Measurements from ENCODE around the gene CHCHD10. TPM values are rescaled to one million over a fixed set of nuclear protein-coding genes. Genes with fewer than 3 reads are reported as not detected.

The CHCHD10 gene
- total RNA-seq, 2 experiments from 2014 or later: 134 to 140 TPM

GRCh38 chr22:23764899-23765881 lies 2.6 kb downstream of the CHCHD10 start:
- H3K4me1 Mint-ChIP-seq (ENCODE audit: low read depth): peaks cover 53% of the 10 kb centered on the region
- DNase-seq (no peak), ATAC-seq (no peak)
- ChIA-PET CTCF (interaction anchor here (0.6 to 3.2 kb wide), 4 partner anchors 13 to 92 kb away, joined by 3 to 15 read pairs (median 4); partner anchors contain the start of gene SLC2A11), POLR2A (interaction anchor here (1.0 to 1.2 kb wide), 3 partner anchors 9 to 69 kb away, joined by 3 to 4 read pairs (median 3); partner anchors contain the start of gene ZNF70)
- no peaks in the 10 kb centered on the region for H3K27me3 Mint-ChIP-seq (ENCODE audit: low read depth)
- H3K36me3 Mint-ChIP-seq (ENCODE audit: low read depth): peaks cover 22% of the 10 kb centered on the region
- H3K27ac Mint-ChIP-seq: peak overlapping the region; percentile 55
- no peak overlapping the region for H3K4me3 Mint-ChIP-seq
- H3K9me3 Mint-ChIP-seq (ENCODE audit: insufficient read depth): no peaks in the 10 kb centered on the region

GRCh38 chr22:23763954-23764353 lies 3.8 kb downstream of the CHCHD10 start:
- no peaks in the 10 kb centered on the region for H3K9me3 Mint-ChIP-seq (ENCODE audit: insufficient read depth)
- no peaks in the 10 kb centered on the region for H3K27me3 Mint-ChIP-seq (ENCODE audit: low read depth)
- H3K4me1 Mint-ChIP-seq (ENCODE audit: low read depth): peaks cover 50% of the 10 kb centered on the region
- ChIA-PET POLR2A (interaction anchor here (0.9 to 1.5 kb wide), 6 partner anchors 12 to 130 kb away, joined by 3 to 7 read pairs (median 4); partner anchors contain the start of genes MIF, SMARCB1 and ZNF70), CTCF (interaction anchor here (1.0 kb wide), 1 partner anchor 13 kb away, joined by 5 read pairs; the partner anchor contains the start of gene ZNF70)
- H3K4me3 Mint-ChIP-seq: peak overlapping the region; percentile 57
- H3K36me3 Mint-ChIP-seq (ENCODE audit: low read depth): peaks cover 22% of the 10 kb centered on the region
- DNase-seq (no peak), ATAC-seq (no peak)
- peak overlapping the region; percentile 74 for H3K27ac Mint-ChIP-seq

- ChIA-PET CTCF (interaction anchor here (0.6 to 1.0 kb wide), 2 partner anchors 13 to 83 kb away, joined by 3 to 5 read pairs; partner anchors contain the start of gene ZNF70), POLR2A (interaction anchor here (0.6 to 1.5 kb wide), 7 partner anchors 12 to 186 kb away, joined by 3 to 7 read pairs (median 4); partner anchors contain the start of genes MIF, SMARCB1 and ZNF70)
- Mint-ChIP-seq H3K36me3 (ENCODE audit: low read depth) (peaks cover 22% of the 10 kb centered on the region), H3K9me3 (ENCODE audit: insufficient read depth) (no peaks in the 10 kb centered on the region), H3K4me1 (ENCODE audit: low read depth) (peaks cover 50% of the 10 kb centered on the region), H3K27me3 (ENCODE audit: low read depth) (no peaks in the 10 kb centered on the region), H3K4me3 (peak overlapping the region; percentile 57), H3K27ac (peak overlapping the region; percentile 74)
- DNase-seq (peak; percentile 68), ATAC-seq (peak; percentile 44)
Measured at GRCh38 chr22:23763579-23763945, 4.2 kb downstream of the CHCHD10 start.

- Mint-ChIP-seq H3K4me3 (peak within 1 kb of the TSS; percentile 57), H3K27ac (peak within 1 kb of the TSS; percentile 74), H3K4me1 (ENCODE audit: low read depth) (peaks cover 50% of the 10 kb centered on the region), H3K9me3 (ENCODE audit: insufficient read depth) (no peaks in the 10 kb centered on the region), H3K27me3 (ENCODE audit: low read depth) (no peaks in the 10 kb centered on the region), H3K36me3 (ENCODE audit: low read depth) (peaks cover 22% of the 10 kb centered on the region)
- ATAC-seq: peak; percentile 7
- DNase-seq: peak; percentile 50
- CTCF ChIA-PET: interaction anchor here (0.6 to 1.0 kb wide), 3 partner anchors 12 to 83 kb away, joined by 3 to 5 read pairs (median 3); partner anchors contain the start of gene ZNF70
- POLR2A ChIA-PET: interaction anchor here (0.6 to 1.5 kb wide), 9 partner anchors 11 to 186 kb away, joined by 3 to 7 read pairs (median 4); partner anchors contain the start of genes MIF, SMARCB1 and ZNF70
Measured at GRCh38 chr22:23762842-23763578, 4.8 kb downstream of the CHCHD10 start, which contains the start of gene C22orf15. C22orf15 (plus strand) TSS chr22:23762990; CDS start chr22:23763307, 317 bp downstream.

GRCh38 chr22:23760056-23760455 lies 7.7 kb downstream of the CHCHD10 start:
- ATAC-seq: no peak
- H3K27ac Mint-ChIP-seq: no peak overlapping the region
- no peak overlapping the region for H3K4me3 Mint-ChIP-seq
- peaks cover 36% of the 10 kb centered on the region for H3K4me1 Mint-ChIP-seq (ENCODE audit: low read depth)
- no peak for DNase-seq
- POLR2A ChIA-PET: interaction anchor here (1.5 kb wide), 1 partner anchor 9 kb away, joined by 4 read pairs; the partner anchor contains the start of gene ZNF70
- H3K27me3 Mint-ChIP-seq (ENCODE audit: low read depth): no peaks in the 10 kb centered on the region
- peaks cover 10% of the 10 kb centered on the region for H3K36me3 Mint-ChIP-seq (ENCODE audit: low read depth)
- H3K9me3 Mint-ChIP-seq (ENCODE audit: insufficient read depth): no peaks in the 10 kb centered on the region
- CTCF ChIA-PET: no interaction called here

- peaks cover 5% of the 10 kb centered on the region for H3K36me3 Mint-ChIP-seq (ENCODE audit: low read depth)
- ChIA-PET CTCF (interaction anchor here (1.0 kb wide), 1 partner anchor 9 kb away, joined by 3 read pairs; the partner anchor contains the start of gene ZNF70), POLR2A (interaction anchor here (1.5 kb wide), 1 partner anchor 8 kb away, joined by 4 read pairs; the partner anchor contains the start of gene ZNF70)
- H3K9me3 Mint-ChIP-seq (ENCODE audit: insufficient read depth): no peaks in the 10 kb centered on the region
- H3K27ac Mint-ChIP-seq: no peak overlapping the region
- ATAC-seq (no peak), DNase-seq (no peak)
- H3K4me1 Mint-ChIP-seq (ENCODE audit: low read depth): peaks cover 32% of the 10 kb centered on the region
- H3K27me3 Mint-ChIP-seq (ENCODE audit: low read depth): no peaks in the 10 kb centered on the region
- H3K4me3 Mint-ChIP-seq: no peak overlapping the region
Measured at GRCh38 chr22:23759566-23759965, 8.2 kb downstream of the CHCHD10 start.

- ATAC-seq: no peak
- Mint-ChIP-seq H3K27ac (peak overlapping the region; percentile 21), H3K4me1 (ENCODE audit: low read depth) (peaks cover 13% of the 10 kb centered on the region), H3K36me3 (ENCODE audit: low read depth) (no peaks in the 10 kb centered on the region), H3K9me3 (ENCODE audit: insufficient read depth) (no peaks in the 10 kb centered on the region), H3K4me3 (no peak overlapping the region), H3K27me3 (ENCODE audit: low read depth) (no peaks in the 10 kb centered on the region)
- no peak for DNase-seq
- POLR2A ChIA-PET: no interaction called here
- CTCF ChIA-PET: interaction anchor here (0.7 to 2.0 kb wide), 2 partner anchors 9 to 11 kb away, joined by 3 to 5 read pairs; partner anchors contain the start of gene CHCHD10
Measured at GRCh38 chr22:23756891-23757290, 10.9 kb downstream of the CHCHD10 start.

- peaks cover 16% of the 10 kb centered on the region for H3K4me1 Mint-ChIP-seq (ENCODE audit: low read depth)
- ATAC-seq (no peak), DNase-seq (no peak)
- H3K9me3 Mint-ChIP-seq (ENCODE audit: insufficient read depth): no peaks in the 10 kb centered on the region
- H3K36me3 Mint-ChIP-seq (ENCODE audit: low read depth): no peaks in the 10 kb centered on the region
- no peak overlapping the region for H3K27ac Mint-ChIP-seq
- POLR2A ChIA-PET: no interaction called here
- CTCF ChIA-PET: interaction anchor here (2.0 kb wide), 1 partner anchor 13 kb away, joined by 5 read pairs; the partner anchor contains the start of gene CHCHD10
- no peak overlapping the region for H3K4me3 Mint-ChIP-seq
- no peaks in the 10 kb centered on the region for H3K27me3 Mint-ChIP-seq (ENCODE audit: low read depth)
Measured at GRCh38 chr22:23755711-23756110, 12.1 kb downstream of the CHCHD10 start.

GRCh38 chr22:23754980-23755636 lies 12.7 kb downstream of the CHCHD10 start:
- no peak overlapping the region for H3K27ac Mint-ChIP-seq
- POLR2A ChIA-PET: no interaction called here

GRCh38 chr22:23754220-23754919 lies 13.4 kb downstream of the CHCHD10 start, which contains the start of gene VPREB3:
VPREB3 (minus strand) TSS chr22:23754425; CDS start chr22:23754363, 62 bp downstream.
- no peak within 1 kb of the TSS for H3K4me3 Mint-ChIP-seq
- ChIA-PET POLR2A (no interaction called here), CTCF (no interaction called here)
- ATAC-seq (no peak), DNase-seq (no peak)
- no peaks in the 10 kb centered on the region for H3K27me3 Mint-ChIP-seq (ENCODE audit: low read depth)
- no peaks in the 10 kb centered on the region for H3K9me3 Mint-ChIP-seq (ENCODE audit: insufficient read depth)
- no peak within 1 kb of the TSS for H3K27ac Mint-ChIP-seq
- H3K36me3 Mint-ChIP-seq (ENCODE audit: low read depth): no peaks in the 10 kb centered on the region
- H3K4me1 Mint-ChIP-seq (ENCODE audit: low read depth): peaks cover 27% of the 10 kb centered on the region

More at GRCh38 chr22:23754980-23755636, 12.7 kb downstream of the CHCHD10 start:
- CTCF ChIA-PET: interaction anchor here (2.0 kb wide), 1 partner anchor 13 kb away, joined by 5 read pairs; the partner anchor contains the start of gene CHCHD10
- peaks cover 21% of the 10 kb centered on the region for H3K4me1 Mint-ChIP-seq (ENCODE audit: low read depth)
- no peaks in the 10 kb centered on the region for H3K9me3 Mint-ChIP-seq (ENCODE audit: insufficient read depth)
- no peak overlapping the region for H3K4me3 Mint-ChIP-seq
- H3K27me3 Mint-ChIP-seq (ENCODE audit: low read depth): no peaks in the 10 kb centered on the region
- no peaks in the 10 kb centered on the region for H3K36me3 Mint-ChIP-seq (ENCODE audit: low read depth)
- DNase-seq (no peak), ATAC-seq (no peak)

All from activated CD8-positive, alpha-beta T cell treated with anti-CD3 and anti-CD28 coated beads, Interleukin-2, amount 10 ng/mL, durations not matched to agents 7 days and 5 days (primary cell).